GM19455 (cell line): ENCODE measurements around the gene COL5A1.

ENCODE experiments used
- ATAC-seq: cut with Tn5 transposase; IDR thresholded peaks from one replicate; pipeline ENCODE4 v1.9.1; 2021; ENCODE audit not compliant: unreplicated experiment

The COL5A1 gene

GRCh38 chr9:134724202-134724911 is 82.8 kb downstream of the COL5A1 start:
- no peak for ATAC-seq

- no peak for ATAC-seq
Measured at GRCh38 chr9:134724912-134725604, 83.5 kb downstream of the COL5A1 start.

- no peak for ATAC-seq
Measured at GRCh38 chr9:134725605-134725940, 84.0 kb downstream of the COL5A1 start.

DNA sequence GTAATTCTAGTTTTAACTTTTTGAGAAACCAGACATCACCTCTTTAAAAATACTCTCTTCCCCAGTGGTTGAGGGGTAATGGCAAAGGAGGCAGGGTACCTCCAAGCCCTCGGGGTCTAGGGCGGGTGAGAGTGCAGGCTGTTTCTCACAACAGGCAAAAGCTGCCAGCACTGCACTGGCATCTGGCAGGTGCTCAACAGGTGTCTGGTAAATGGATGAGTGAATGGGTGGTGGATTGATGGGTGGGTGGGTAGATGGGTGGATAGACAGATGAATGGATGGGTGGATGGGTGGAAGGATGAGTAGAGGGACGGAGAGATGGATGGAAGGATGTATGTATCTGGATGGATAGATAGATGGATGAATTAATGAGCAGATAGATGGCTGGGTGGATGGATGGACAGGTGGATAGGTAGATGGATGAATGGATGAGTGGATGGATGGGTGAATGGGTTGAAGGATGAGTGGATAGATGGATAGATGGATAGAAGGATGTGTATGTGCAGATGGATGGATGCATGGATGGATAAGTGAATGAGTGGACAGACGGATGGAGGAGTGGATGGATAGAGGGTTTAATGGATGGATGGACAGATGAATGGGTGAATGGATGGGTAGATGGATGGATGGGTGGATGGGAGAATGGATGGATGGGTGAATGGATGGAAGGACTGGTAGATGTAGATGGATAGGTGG is 84.6 kb downstream of the COL5A1 start:
- no peak for ATAC-seq

GRCh38 chr9:134726722-134727034 is 85.1 kb downstream of the COL5A1 start:
- ATAC-seq: no peak

DNA sequence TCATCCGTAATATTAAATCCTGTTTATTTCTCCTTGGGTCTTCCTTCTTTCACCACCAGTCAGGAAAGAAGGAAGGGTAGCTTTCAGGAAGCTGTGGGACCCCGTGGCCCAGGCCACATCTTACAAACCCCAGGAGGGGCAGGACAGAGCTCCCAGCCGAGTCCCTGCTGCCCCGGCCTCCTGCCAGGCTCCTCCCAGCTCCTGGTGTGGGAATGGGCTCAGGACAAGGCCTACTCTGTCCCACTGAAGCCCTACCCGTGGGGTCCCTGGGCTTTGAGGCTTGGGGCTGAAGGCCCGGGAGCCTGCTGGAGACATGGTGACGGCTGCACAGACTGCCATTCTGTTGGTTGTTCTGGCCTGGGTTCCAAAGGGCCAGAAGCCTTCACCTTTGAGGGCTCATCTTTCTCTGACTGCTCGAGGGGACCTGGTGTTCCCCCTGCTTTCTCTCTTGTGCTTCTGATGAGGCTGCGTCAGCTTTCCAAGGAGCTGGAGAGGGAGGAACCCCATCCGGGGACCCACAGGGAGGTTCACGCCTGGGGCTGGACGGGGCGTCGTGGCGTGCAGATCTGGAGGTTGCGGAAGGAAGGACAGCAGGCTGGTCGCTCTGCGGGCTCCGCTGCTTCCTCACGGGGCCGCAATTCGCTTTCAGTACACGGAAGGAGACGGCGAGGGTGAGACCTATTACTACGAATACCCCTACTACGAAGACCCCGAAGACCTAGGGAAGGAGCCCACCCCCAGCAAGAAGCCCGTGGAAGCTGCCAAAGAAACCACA is 86.6 kb downstream of the COL5A1 start:
- no peak for ATAC-seq

- ATAC-seq: no peak
Measured at GRCh38 chr9:134728801-134729495, 87.3 kb downstream of the COL5A1 start.

GRCh38 chr9:134730011-134730760 is 88.6 kb downstream of the COL5A1 start:
- no peak for ATAC-seq

DNA sequence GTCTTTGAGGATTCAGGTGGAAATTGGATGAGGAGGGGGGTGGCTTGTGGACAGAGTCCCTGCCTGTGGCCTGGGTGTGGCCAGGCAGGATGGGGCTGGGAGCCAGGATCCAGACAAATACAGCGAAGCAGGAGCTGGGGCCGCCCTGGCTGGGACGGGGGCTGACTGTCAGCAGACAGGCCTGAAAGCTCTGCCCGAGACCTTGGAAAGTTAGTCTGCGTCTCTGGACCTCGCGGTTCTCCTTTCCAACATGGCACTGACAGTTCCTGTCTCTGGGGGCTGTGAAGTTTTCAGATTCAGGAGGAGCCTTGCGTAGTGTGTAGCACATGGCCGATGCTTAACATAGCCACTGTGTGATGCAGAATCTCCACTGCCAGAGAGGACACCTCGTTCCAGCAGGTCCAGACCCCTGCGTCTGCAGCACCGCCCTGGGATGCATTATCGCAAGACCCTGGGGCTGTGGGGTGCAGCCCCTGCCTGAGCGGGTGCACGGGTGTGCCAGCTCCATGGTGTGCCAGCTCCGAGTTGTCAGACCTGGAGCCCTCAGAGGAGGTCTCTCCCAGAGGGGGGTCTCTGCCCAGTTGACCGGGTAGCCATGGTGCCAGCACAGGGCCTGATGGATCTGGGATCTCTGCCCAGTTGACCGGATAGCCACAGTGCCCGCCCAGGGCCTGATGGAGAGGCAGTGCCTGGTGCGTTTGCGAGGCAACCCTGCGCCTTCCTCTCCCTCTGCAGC is 89.3 kb downstream of the COL5A1 start:
- no peak for ATAC-seq

GRCh38 chr9:134731497-134732391 is 90.1 kb downstream of the COL5A1 start:
- no peak for ATAC-seq

- no peak for ATAC-seq
Measured at GRCh38 chr9:134732392-134733110, 90.9 kb downstream of the COL5A1 start.

DNA sequence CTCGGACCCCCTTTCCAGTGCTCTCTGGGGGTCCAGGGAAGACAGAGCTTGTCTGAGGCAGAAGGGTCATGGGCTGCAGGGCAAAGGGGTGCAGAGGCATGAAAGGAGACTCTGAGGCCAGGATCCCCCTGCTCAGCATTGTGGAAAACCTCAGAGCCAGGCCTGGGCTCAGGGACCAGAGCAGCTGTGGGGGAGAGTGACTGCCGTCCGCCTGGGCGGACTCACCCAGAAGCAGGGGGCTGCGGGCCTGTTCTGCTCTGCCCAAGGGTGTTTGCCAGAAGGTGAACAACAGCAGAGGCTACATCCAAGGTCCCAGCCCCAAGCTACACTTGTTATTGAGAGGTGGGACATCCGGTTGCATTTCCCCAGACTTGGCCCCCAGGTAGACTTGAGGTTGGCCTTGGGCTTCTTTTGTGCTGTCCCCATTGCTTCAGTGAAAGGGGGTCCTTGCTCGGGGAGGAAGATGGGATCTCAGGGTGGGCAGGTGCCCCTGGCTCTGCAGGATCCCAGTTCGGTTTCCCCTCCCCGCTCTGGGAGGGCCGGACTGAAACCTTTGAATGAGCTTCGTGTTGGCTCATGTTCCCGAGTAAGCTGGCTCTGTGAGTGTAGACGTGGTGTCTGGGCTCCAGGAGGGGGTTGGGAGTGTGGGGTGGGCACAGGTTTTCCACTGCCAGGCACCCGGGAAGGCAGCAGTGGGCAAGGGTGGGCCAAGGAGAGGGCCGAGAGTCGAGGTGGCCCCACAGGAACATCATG is 92.1 kb downstream of the COL5A1 start:
- ATAC-seq: no peak

DNA sequence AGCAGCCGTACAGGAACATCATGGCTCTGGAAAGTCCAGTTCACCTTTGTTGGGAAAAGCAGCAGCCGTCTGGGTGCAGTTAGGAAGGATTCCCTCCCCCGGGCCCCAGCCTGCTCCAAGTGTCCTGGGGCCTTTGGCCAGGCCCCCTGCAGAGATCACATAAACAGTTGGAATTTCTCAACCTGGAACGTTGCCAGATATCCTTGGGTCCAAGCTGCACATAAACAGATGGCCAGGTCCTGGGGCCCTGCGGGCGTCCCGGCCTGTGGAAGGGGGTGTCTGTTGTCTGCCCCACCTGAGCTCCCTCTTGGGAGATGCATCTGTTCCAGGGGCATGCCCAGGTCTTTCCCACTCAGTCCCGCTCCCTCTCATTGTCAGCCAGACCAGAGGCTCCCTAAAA is 92.7 kb downstream of the COL5A1 start:
- no peak for ATAC-seq

GRCh38 chr9:134735441-134736175 is 94.0 kb downstream of the COL5A1 start:
- no peak for ATAC-seq

- no peak for ATAC-seq
Measured at GRCh38 chr9:134736791-134737497, 95.3 kb downstream of the COL5A1 start.
